Measurements from ENCODE around the gene PTGS2.

The PTGS2 gene

GRCh38 chr1:186680245-186681061, at the start of gene PTGS2:
TSS of gene PTGS2 (minus strand) at chr1:186680423. CDS start at chr1:186680290, 133 bp downstream.
- DNase-seq, result peak; percentile 30
- Mint-ChIP-seq H3K4me3 (peak within 1 kb of the TSS; percentile 73 to 76), H3K36me3 (no peaks in the 10 kb centered on the region), H3K4me1 (peaks cover 9 to 18% of the 10 kb centered on the region in 2 donors), H3K9me3 (no peaks in the 10 kb centered on the region), H3K27me3 (peaks cover 40 to 43% of the 10 kb centered on the region in 2 donors), H3K27ac (no peak within 1 kb of the TSS)
- ATAC-seq (replicated peaks), result peak; percentile 96 to 97

DNA sequence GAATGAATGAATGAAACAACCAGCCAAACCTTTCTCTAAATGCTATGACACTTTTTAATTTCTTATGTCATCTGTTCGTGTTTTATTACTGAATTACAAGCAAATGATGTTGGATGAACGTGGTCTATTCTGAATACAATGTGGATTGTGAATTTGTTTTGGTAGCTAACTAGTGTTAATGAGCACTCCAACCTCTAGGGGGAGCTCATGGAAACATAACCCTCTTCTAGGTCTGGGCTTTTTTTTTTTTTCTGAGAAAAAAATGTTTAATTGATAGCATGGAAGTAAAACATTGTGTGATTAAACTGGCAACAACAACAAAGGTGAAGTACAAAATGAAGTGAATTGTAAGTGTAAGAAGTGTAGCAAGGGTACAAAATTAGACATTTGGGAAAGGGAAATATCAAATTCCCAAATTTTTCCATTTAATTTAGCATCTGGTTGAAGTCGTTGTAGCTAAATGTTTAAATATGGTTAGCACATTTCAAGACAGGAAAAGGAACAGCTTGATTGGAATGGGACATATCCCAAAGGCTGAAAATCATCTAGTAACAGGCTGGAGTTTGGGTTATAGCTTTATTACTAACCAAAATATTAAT, 42.6 kb upstream of the PTGS2 start:
- Mint-ChIP-seq H3K4me1 (peaks cover 0 to 1% of the 10 kb centered on the region in 2 donors), H3K27me3 (peaks cover 0 to 9% of the 10 kb centered on the region in 2 donors), H3K9me3 (peaks cover 11 to 16% of the 10 kb centered on the region in 2 donors), H3K4me3 (no peak overlapping the region), H3K27ac (no peak overlapping the region), H3K36me3 (no peaks in the 10 kb centered on the region)
- ATAC-seq (replicated peaks), result peak in 1 of 2 donors; percentile 45
- no peak for DNase-seq

DNA sequence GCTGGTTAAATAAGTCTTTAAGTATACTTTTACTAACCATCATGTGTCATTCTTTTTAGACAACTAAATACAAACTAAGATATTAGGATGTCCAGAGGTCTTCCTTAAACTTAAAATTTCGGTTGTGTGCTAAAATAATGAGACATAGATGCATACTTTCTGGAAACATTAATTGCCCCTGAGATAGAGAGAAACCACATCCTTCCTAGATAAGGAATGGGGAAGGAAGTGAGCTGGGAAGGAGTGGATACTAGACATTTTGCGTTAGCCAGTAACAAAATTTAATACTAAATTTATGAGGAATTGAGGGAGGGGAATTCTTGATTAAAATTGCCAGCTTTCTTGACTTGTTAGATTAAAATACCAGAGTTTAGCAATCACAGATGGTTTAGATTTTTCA, 37.1 kb upstream of the PTGS2 start:
- Mint-ChIP-seq H3K4me3 (no peak overlapping the region), H3K4me1 (no peaks in the 10 kb centered on the region), H3K9me3 (no peaks in the 10 kb centered on the region), H3K36me3 (no peaks in the 10 kb centered on the region), H3K27ac (no peak overlapping the region), H3K27me3 (no peaks in the 10 kb centered on the region)
- no peak for ATAC-seq (replicated peaks)
- no peak for DNase-seq

GRCh38 chr1:186715887-186716809, 35.9 kb upstream of the PTGS2 start:
- DNase-seq, result no peak
- Mint-ChIP-seq H3K4me3 (no peak overlapping the region), H3K9me3 (no peaks in the 10 kb centered on the region), H3K27ac (no peak overlapping the region), H3K27me3 (no peaks in the 10 kb centered on the region), H3K4me1 (no peaks in the 10 kb centered on the region), H3K36me3 (no peaks in the 10 kb centered on the region)
- no peak for ATAC-seq (replicated peaks)

DNA sequence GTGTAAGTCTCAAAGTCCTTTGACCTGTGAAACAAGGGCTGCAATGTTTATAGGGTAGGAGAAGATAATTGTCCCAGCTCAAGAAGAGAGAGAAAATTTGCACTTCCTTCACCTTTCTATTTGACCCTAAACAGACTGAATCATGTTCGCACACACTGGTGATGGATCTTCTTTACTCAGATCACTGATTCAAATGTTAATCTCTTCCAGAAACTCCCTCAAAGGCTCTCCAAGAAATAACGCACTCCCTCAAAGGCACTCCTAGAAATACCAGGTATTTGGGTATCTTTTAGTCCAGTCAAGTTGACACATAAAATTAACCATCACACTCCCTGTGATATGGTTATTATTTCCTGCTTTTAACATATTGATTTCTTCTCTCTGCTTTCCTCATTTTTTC, 30.5 kb upstream of the PTGS2 start:
- ATAC-seq (replicated peaks), result no peak
- no peaks in the 10 kb centered on the region for H3K27me3 Mint-ChIP-seq

GRCh38 chr1:186708694-186709097, 28.5 kb upstream of the PTGS2 start:
- Mint-ChIP-seq H3K36me3 (no peaks in the 10 kb centered on the region), H3K27ac (no peak overlapping the region), H3K9me3 (no peaks in the 10 kb centered on the region), H3K4me3 (no peak overlapping the region), H3K27me3 (no peaks in the 10 kb centered on the region), H3K4me1 (no peaks in the 10 kb centered on the region)
- no peak for DNase-seq
- no peak for ATAC-seq (replicated peaks)

More for the DNA sequence above, 30.5 kb upstream of the PTGS2 start:
- Mint-ChIP-seq H3K4me1 (no peaks in the 10 kb centered on the region), H3K36me3 (no peaks in the 10 kb centered on the region), H3K27ac (no peak overlapping the region), H3K9me3 (no peaks in the 10 kb centered on the region), H3K4me3 (no peak overlapping the region)
- no peak for DNase-seq

DNA sequence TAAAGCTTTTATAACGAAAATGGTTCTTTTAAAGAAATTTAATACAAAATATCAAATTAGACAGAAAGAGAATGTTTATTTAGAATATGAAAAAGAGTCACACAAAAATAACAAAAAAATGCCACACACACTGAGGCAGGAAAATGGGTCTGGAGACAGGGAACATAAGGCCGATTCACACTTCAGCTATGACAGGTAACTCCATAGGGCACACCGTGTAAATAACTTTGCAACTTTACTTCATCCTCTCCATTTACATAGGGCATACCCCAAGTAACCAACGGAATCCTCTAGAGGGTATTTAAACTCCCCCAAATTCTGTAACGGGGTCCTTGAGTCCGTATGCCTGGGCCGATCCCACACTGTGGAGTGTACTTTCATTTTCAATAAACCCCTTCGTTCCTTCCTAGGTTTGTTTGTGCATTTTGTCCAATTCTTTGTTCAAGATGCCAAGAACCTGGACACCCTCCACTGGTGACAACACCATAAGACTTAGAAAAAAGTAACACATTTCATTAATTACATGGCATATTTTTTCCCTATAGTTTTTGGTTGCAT, 23.1 kb upstream of the PTGS2 start:
- no peaks in the 10 kb centered on the region for H3K36me3 Mint-ChIP-seq
- no peaks in the 10 kb centered on the region for H3K27me3 Mint-ChIP-seq
- no peak for DNase-seq
- ATAC-seq (replicated peaks), result no peak
- no peak overlapping the region for H3K27ac Mint-ChIP-seq
- H3K4me1 Mint-ChIP-seq, result no peaks in the 10 kb centered on the region
- H3K4me3 Mint-ChIP-seq, result no peak overlapping the region
- H3K9me3 Mint-ChIP-seq, result no peaks in the 10 kb centered on the region

- no peak overlapping the region for H3K4me3 Mint-ChIP-seq
- no peaks in the 10 kb centered on the region for H3K27me3 Mint-ChIP-seq
- ATAC-seq (replicated peaks) (no peak), DNase-seq (no peak)
- no peaks in the 10 kb centered on the region for H3K36me3 Mint-ChIP-seq
- H3K27ac Mint-ChIP-seq, result no peak overlapping the region
- H3K9me3 Mint-ChIP-seq, result peaks cover 0 to 5% of the 10 kb centered on the region in 2 donors
- no peaks in the 10 kb centered on the region for H3K4me1 Mint-ChIP-seq
These were observed 20.5 kb upstream of the PTGS2 start for GRCh38 chr1:186700722-186701121.

GRCh38 chr1:186699519-186699918, 19.3 kb upstream of the PTGS2 start:
- DNase-seq, result no peak
- Mint-ChIP-seq H3K27me3 (no peaks in the 10 kb centered on the region), H3K4me1 (no peaks in the 10 kb centered on the region), H3K4me3 (no peak overlapping the region), H3K27ac (no peak overlapping the region), H3K36me3 (no peaks in the 10 kb centered on the region), H3K9me3 (peaks cover 0 to 5% of the 10 kb centered on the region in 2 donors)
- ATAC-seq (replicated peaks), result no peak

DNA sequence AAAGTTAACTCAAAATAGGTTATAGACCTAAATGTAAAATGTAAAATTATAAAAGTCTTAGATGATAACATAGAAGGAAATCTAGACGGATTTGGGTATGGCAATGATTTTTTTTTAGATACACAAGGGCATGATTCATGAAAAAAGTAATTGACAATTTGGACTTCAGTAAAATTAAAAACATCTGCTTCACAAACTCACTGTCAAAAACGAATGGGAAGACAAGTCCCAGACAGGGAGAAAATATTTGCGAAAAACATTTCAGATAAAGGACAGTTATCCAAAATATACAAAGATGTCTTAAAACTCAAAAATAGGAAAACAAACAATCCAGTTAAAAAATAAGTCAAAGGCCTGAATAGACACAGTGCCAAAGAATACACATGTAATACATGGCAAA, 9.7 kb upstream of the PTGS2 start:
- no peak for DNase-seq
- Mint-ChIP-seq H3K36me3 (no peaks in the 10 kb centered on the region), H3K27ac (no peak overlapping the region), H3K27me3 (no peaks in the 10 kb centered on the region), H3K9me3 (peaks cover 0 to 5% of the 10 kb centered on the region in 2 donors), H3K4me1 (no peaks in the 10 kb centered on the region), H3K4me3 (no peak overlapping the region)
- no peak for ATAC-seq (replicated peaks)

- H3K4me1 Mint-ChIP-seq, result no peaks in the 10 kb centered on the region
- peaks cover 0 to 5% of the 10 kb centered on the region in 2 donors for H3K9me3 Mint-ChIP-seq
- H3K4me3 Mint-ChIP-seq, result no peak overlapping the region
- H3K27me3 Mint-ChIP-seq, result no peaks in the 10 kb centered on the region
- H3K36me3 Mint-ChIP-seq, result no peaks in the 10 kb centered on the region
- ATAC-seq (replicated peaks), result no peak
- no peak for DNase-seq
- no peak overlapping the region for H3K27ac Mint-ChIP-seq
These were observed 9.2 kb upstream of the PTGS2 start for GRCh38 chr1:186689376-186689775.

DNA sequence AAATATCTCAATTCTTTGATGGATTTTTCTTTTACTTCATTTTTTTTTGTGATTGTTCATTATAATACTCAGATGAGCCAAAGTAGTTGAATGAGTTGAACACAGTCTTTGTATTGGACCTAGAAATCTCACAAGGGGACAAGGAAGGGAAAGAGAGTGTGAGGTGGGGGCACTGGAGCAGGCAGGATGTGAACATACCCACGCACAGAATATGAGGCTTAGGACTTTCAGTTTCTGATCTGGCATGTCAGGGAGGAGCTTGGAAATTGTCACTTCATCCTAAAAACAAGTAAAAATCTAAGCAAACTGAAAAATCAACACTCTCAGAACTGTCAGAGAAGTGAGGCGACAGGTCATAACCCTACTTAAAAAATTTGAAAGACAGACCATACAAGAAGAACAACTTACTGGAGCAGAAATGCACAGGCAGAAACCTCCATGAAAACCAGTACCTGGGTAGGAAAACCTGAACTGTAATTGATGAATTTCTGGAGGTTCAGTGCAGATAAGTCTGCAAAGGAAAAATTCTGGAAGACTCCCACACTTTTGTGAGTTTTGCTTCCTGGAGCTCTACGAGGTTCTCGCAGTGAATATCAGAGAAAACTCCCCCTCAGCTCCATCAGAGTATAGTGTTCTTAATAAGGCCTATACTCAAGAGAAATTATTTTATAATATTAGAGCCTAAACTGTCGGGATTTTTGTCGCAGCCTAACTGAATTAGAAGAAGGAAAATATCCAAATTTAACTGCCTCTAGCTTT, 3.6 kb upstream of the PTGS2 start:
- H3K36me3 Mint-ChIP-seq, result no peaks in the 10 kb centered on the region
- no peak for ATAC-seq (replicated peaks)
- H3K4me1 Mint-ChIP-seq, result peaks cover 9 to 18% of the 10 kb centered on the region in 2 donors
- H3K4me3 Mint-ChIP-seq, result no peak overlapping the region
- H3K9me3 Mint-ChIP-seq, result no peaks in the 10 kb centered on the region
- peaks cover 37 to 39% of the 10 kb centered on the region in 2 donors for H3K27me3 Mint-ChIP-seq
- no peak for DNase-seq
- H3K27ac Mint-ChIP-seq, result no peak overlapping the region

- Mint-ChIP-seq H3K27ac (no peak overlapping the region), H3K9me3 (no peaks in the 10 kb centered on the region), H3K27me3 (peaks cover 40 to 43% of the 10 kb centered on the region in 2 donors), H3K4me1 (peaks cover 9 to 18% of the 10 kb centered on the region in 2 donors), H3K4me3 (no peak overlapping the region), H3K36me3 (no peaks in the 10 kb centered on the region)
- no peak for ATAC-seq (replicated peaks)
- no peak for DNase-seq
These were observed 2.5 kb upstream of the PTGS2 start for GRCh38 chr1:186682736-186683135.

Measured in stimulated activated naive B cell treated with anti-CD40 and anti-IgM and Interleukin-4, amounts not matched to agents 10 μg/mL and 1 μg/mL and 100 μg/mL, for 72 hours (primary cell).